GM12892 (cell line): ENCODE results near the gene FZR1.

Experiments used
- POLR2A ChIP-seq: IDR thresholded peaks from 2 replicates; pipeline ENCODE4 v1.6.1; 2011; ENCODE audit warnings: low read depth, low read length, control low read depth
- POLR2AphosphoS5 ChIP-seq: IDR thresholded peaks from 2 replicates; pipeline ENCODE4 v1.6.1; 2011; ENCODE audit warnings: low read depth, low read length, control low read depth
- TAF1 ChIP-seq: IDR thresholded peaks from 2 replicates; pipeline ENCODE4 v1.6.1; 2011; ENCODE audit warnings: low read depth, mild to moderate bottlenecking, control low read depth, low read length, borderline replicate concordance

DNA sequence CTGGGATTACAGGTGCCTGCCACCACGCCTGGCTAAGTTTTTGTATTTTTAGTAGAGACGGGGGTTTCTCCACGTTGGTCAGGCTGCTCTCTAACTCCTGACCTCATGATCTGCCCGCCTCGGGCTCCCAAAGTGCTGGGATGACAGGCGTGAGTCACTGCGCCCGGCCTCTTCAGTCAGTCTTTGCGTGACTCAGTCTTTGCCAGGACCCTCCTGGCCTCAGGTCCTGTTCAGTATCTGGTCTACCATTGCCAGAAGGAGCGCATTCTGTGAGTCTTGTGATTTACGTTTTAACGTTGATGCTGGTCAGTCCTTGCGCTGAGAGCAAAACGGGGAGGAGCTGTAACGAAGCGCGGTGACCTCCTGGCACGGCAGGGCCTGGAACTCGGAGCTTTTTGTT is 59.0 kb downstream of the FZR1 start:
- no peak for TF ChIP-seq POLR2A
- no peak for TF ChIP-seq POLR2AphosphoS5
- TF ChIP-seq TAF1, result no peak
